WTC11 (cell line): ENCODE data around the gene DNAH9.

Experiments used
- CTCF ChIP-seq: fragments of 200-600 bp; IDR thresholded peaks from 2 replicates; pipeline ENCODE4 v1.8.0; 2022; ENCODE audit warnings: antibody characterized with exemption
- E2F1 ChIP-seq: sonication (generic); formaldehyde crosslinking; IDR thresholded peaks from 2 replicates; pipeline ENCODE4 v1.8.0; 2022; ENCODE audit warnings: mild to moderate bottlenecking, missing genetic modification reagents
- FOXP4 ChIP-seq: sonication (generic); formaldehyde crosslinking; IDR thresholded peaks from 2 replicates; pipeline ENCODE4 v1.8.0; 2022; ENCODE audit warnings: mild to moderate bottlenecking, missing genetic modification reagents
- MLX ChIP-seq: sonication (generic); formaldehyde crosslinking; IDR thresholded peaks from 2 replicates; pipeline ENCODE4 v1.8.1; 2023; ENCODE audit warnings: mild to moderate bottlenecking, missing genetic modification reagents, moderate library complexity
- RELA ChIP-seq: sonication (generic); formaldehyde crosslinking; IDR thresholded peaks from 2 replicates; pipeline ENCODE4 v1.8.1; 2022; ENCODE audit warnings: missing genetic modification reagents, mild to moderate bottlenecking, borderline replicate concordance
- USF2 ChIP-seq: sonication (generic); formaldehyde crosslinking; IDR thresholded peaks from 2 replicates; pipeline ENCODE4 v1.8.1; 2023; ENCODE audit warnings: mild to moderate bottlenecking, missing genetic modification reagents, moderate library complexity
- ZNF232 ChIP-seq: sonication (generic); formaldehyde crosslinking; IDR thresholded peaks from 2 replicates; pipeline ENCODE4 v1.8.0; 2022; ENCODE audit warnings: mild to moderate bottlenecking, missing genetic modification reagents

- TF ChIP-seq CTCF (no peak), ZNF232 (no peak), FOXP4 (CRISPR knock-in tag) (no peak), E2F1 (no peak), RELA (CRISPR knock-in tag) (no peak), MLX (no peak), USF2 (CRISPR knock-in tag) (no peak)
Measured at GRCh38 chr17:11564589-11565380, 33.5 kb upstream of the DNAH9 start.
